ENCODE measurements around the gene SLC44A5. TPM values are rescaled to one million over a fixed set of nuclear protein-coding genes. Genes with fewer than 3 reads are reported as not detected.

SLC44A5 gene
- total RNA-seq, 2 donors from 2014 or later = 3.6 to 5.4 TPM

- no peak for DNase-seq
- WGBS, 2 donors = 68 to 77% methylated on average over 6 of the region's 6 CpGs
- Histone ChIP-seq H3K4me3 (no peak overlapping the region), H3K4me1 (no peaks in the 10 kb centered on the region), H3K36me3 (replicated peaks in 1 of 2; ENCODE audit: insufficient read depth in 1 of 2, low read depth in 2 of 2) (no peaks in the 10 kb centered on the region), H3K27me3 (no peaks in the 10 kb centered on the region), H3K9me3 (no peaks in the 10 kb centered on the region), H3K27ac (no peak overlapping the region)
- TF ChIP-seq CTCF (IDR thresholded peaks at IDR 0.05) (no peak), POLR2A (IDR thresholded peaks at IDR 0.05) (no peak)
- intact Hi-C loops (cut with DNase I) = no loop called here
- ATAC-seq = no peak
Measured at GRCh38 chr1:75338616-75339483, 272.1 kb downstream of the SLC44A5 start.

- intact Hi-C loops (cut with DNase I) = no loop called here
- TF ChIP-seq CTCF (IDR thresholded peaks at IDR 0.05) (no peak), POLR2A (IDR thresholded peaks at IDR 0.05) (no peak)
- WGBS, 2 donors = 46 to 67% methylated on average over 4 of the region's 4 CpGs
- Histone ChIP-seq H3K36me3 (replicated peaks in 1 of 2; ENCODE audit: insufficient read depth in 1 of 2, low read depth in 2 of 2) (no peaks in the 10 kb centered on the region), H3K4me3 (no peak overlapping the region), H3K9me3 (no peaks in the 10 kb centered on the region), H3K27ac (no peak overlapping the region), H3K27me3 (no peaks in the 10 kb centered on the region), H3K4me1 (no peaks in the 10 kb centered on the region)
- ATAC-seq (no peak), DNase-seq (no peak)
Measured at GRCh38 chr1:75334876-75335389, 276.0 kb downstream of the SLC44A5 start.

GRCh38 chr1:75330624-75331023 lies 280.3 kb downstream of the SLC44A5 start:
- intact Hi-C loops (cut with DNase I) = no loop called here
- TF ChIP-seq POLR2A (IDR thresholded peaks at IDR 0.05) (no peak), CTCF (IDR thresholded peaks at IDR 0.05) (no peak)
- DNase-seq (no peak), ATAC-seq (no peak)
- Histone ChIP-seq H3K27me3 (no peaks in the 10 kb centered on the region), H3K9me3 (no peaks in the 10 kb centered on the region), H3K4me3 (no peak overlapping the region), H3K4me1 (no peaks in the 10 kb centered on the region), H3K27ac (no peak overlapping the region), H3K36me3 (replicated peaks in 1 of 2; ENCODE audit: insufficient read depth in 1 of 2, low read depth in 2 of 2) (no peaks in the 10 kb centered on the region)

GRCh38 chr1:75328691-75329090 lies 282.2 kb downstream of the SLC44A5 start:
- Histone ChIP-seq H3K36me3 (replicated peaks in 1 of 2; ENCODE audit: insufficient read depth in 1 of 2, low read depth in 2 of 2) (no peaks in the 10 kb centered on the region), H3K4me1 (no peaks in the 10 kb centered on the region), H3K27me3 (no peaks in the 10 kb centered on the region), H3K4me3 (no peak overlapping the region), H3K9me3 (no peaks in the 10 kb centered on the region), H3K27ac (no peak overlapping the region)
- no peak for ATAC-seq
- WGBS, 2 donors = 26 to 55% methylated on average over 4 of the region's 4 CpGs
- no peak for DNase-seq
- TF ChIP-seq CTCF (IDR thresholded peaks at IDR 0.05) (no peak), POLR2A (IDR thresholded peaks at IDR 0.05) (no peak)
- intact Hi-C loops (cut with DNase I) = no loop called here

- Histone ChIP-seq H3K4me1 (no peaks in the 10 kb centered on the region), H3K36me3 (replicated peaks in 1 of 2; ENCODE audit: insufficient read depth in 1 of 2, low read depth in 2 of 2) (no peaks in the 10 kb centered on the region), H3K4me3 (no peak overlapping the region), H3K9me3 (no peaks in the 10 kb centered on the region), H3K27ac (no peak overlapping the region), H3K27me3 (no peaks in the 10 kb centered on the region)
- ATAC-seq = no peak
- no peak for DNase-seq
- intact Hi-C loops (cut with DNase I) = no loop called here
- TF ChIP-seq CTCF (IDR thresholded peaks at IDR 0.05) (no peak), POLR2A (IDR thresholded peaks at IDR 0.05) (no peak)
- WGBS, 2 donors = 56 to 74% methylated on average over 2 of the region's 2 CpGs
Measured at GRCh38 chr1:75327395-75327794, 283.5 kb downstream of the SLC44A5 start.
